ENCODE results near the gene COMT. TPM values are rescaled to one million over a fixed set of nuclear protein-coding genes. Genes with fewer than 3 reads are reported as not detected.

COMT gene
- total RNA-seq, 1 experiment from 2014 or later, result 96.0 TPM

- TF ChIP-seq, protein P1, sequence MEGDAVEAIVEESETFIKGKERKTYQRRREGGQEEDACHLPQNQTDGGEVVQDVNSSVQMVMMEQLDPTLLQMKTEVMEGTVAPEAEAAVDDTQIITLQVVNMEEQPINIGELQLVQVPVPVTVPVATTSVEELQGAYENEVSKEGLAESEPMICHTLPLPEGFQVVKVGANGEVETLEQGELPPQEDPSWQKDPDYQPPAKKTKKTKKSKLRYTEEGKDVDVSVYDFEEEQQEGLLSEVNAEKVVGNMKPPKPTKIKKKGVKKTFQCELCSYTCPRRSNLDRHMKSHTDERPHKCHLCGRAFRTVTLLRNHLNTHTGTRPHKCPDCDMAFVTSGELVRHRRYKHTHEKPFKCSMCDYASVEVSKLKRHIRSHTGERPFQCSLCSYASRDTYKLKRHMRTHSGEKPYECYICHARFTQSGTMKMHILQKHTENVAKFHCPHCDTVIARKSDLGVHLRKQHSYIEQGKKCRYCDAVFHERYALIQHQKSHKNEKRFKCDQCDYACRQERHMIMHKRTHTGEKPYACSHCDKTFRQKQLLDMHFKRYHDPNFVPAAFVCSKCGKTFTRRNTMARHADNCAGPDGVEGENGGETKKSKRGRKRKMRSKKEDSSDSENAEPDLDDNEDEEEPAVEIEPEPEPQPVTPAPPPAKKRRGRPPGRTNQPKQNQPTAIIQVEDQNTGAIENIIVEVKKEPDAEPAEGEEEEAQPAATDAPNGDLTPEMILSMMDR (IDR thresholded peaks at IDR 0.05; ENCODE audit: insufficient read depth in 1 of 2, low read depth in 1 of 2, low read length in 1 of 2, severe bottlenecking in 1 of 2, unreplicated experiment in 1 of 2), result no peak
- Histone ChIP-seq H3K9me3 (no peaks in the 10 kb centered on the region), H3K36me3 (ENCODE audit: control insufficient read depth, insufficient read depth, low read length) (no peaks in the 10 kb centered on the region), H3K27me3 (replicated peaks; ENCODE audit: control insufficient read depth, insufficient read depth, low read length) (no peaks in the 10 kb centered on the region), H3K4me3 (ENCODE audit: low read depth, low read length) (no peak overlapping the region), H3K4me1 (peaks cover 5% of the 10 kb centered on the region)
- POLR2A ChIA-PET, result no interaction called here
- intact Hi-C loops (cut with micrococcal nuclease; ENCODE audit: unreplicated experiment), result no loop called here
- Mint-ChIP-seq H3K36me3 (ENCODE audit: insufficient read depth, unreplicated experiment) (no peaks in the 10 kb centered on the region), H3K9me3 (ENCODE audit: unreplicated experiment) (no peaks in the 10 kb centered on the region), H3K27me3 (ENCODE audit: insufficient read depth, unreplicated experiment) (no peaks in the 10 kb centered on the region), H3K27ac (ENCODE audit: unreplicated experiment) (no peak overlapping the region), H3K4me1 (ENCODE audit: low read depth, unreplicated experiment) (no peaks in the 10 kb centered on the region), H3K4me3 (ENCODE audit: unreplicated experiment) (no peak overlapping the region)
- CTCF ChIA-PET, result interaction anchor here (2.2 kb wide), 1 partner anchor 41 kb away, joined by 17 read pairs; no protein-coding TSS in a partner anchor
- BruUV-seq (replicated peaks), result no TSS peak
- no peak for DNase-seq
Measured at GRCh38 chr22:20011993-20012740, 70.6 kb downstream of the COMT start.

GRCh38 chr22:20012741-20013331 is 71.3 kb downstream of the COMT start:
- H3K36me3 ChIP-seq (ENCODE audit: control insufficient read depth, insufficient read depth, low read length), result no peaks in the 10 kb centered on the region
- intact Hi-C loops (cut with micrococcal nuclease; ENCODE audit: unreplicated experiment), result no loop called here
- no peaks in the 10 kb centered on the region for H3K4me1 Mint-ChIP-seq (ENCODE audit: low read depth, unreplicated experiment)
- H3K4me1 ChIP-seq, result peaks cover 11% of the 10 kb centered on the region
- TF ChIP-seq, protein P1 (IDR thresholded peaks at IDR 0.05; ENCODE audit: insufficient read depth in 1 of 2, low read depth in 1 of 2, low read length in 1 of 2, severe bottlenecking in 1 of 2, unreplicated experiment in 1 of 2), result no peak
- no peaks in the 10 kb centered on the region for H3K36me3 Mint-ChIP-seq (ENCODE audit: insufficient read depth, unreplicated experiment)
- H3K27me3 ChIP-seq (replicated peaks; ENCODE audit: control insufficient read depth, insufficient read depth, low read length), result no peaks in the 10 kb centered on the region
- no peaks in the 10 kb centered on the region for H3K9me3 ChIP-seq
- no peak for DNase-seq
- H3K27me3 Mint-ChIP-seq (ENCODE audit: insufficient read depth, unreplicated experiment), result no peaks in the 10 kb centered on the region
- ChIA-PET CTCF (interaction anchor here (1.0 to 2.2 kb wide), 4 partner anchors 12 to 59 kb away, joined by 4 to 17 read pairs (median 4); no protein-coding TSS in a partner anchor), POLR2A (no interaction called here)
- BruUV-seq (replicated peaks), result no TSS peak
- no peak overlapping the region for H3K27ac Mint-ChIP-seq (ENCODE audit: unreplicated experiment)
- no peak overlapping the region for H3K4me3 ChIP-seq (ENCODE audit: low read depth, low read length)
- no peak overlapping the region for H3K4me3 Mint-ChIP-seq (ENCODE audit: unreplicated experiment)
- H3K9me3 Mint-ChIP-seq (ENCODE audit: unreplicated experiment), result no peaks in the 10 kb centered on the region

DNA sequence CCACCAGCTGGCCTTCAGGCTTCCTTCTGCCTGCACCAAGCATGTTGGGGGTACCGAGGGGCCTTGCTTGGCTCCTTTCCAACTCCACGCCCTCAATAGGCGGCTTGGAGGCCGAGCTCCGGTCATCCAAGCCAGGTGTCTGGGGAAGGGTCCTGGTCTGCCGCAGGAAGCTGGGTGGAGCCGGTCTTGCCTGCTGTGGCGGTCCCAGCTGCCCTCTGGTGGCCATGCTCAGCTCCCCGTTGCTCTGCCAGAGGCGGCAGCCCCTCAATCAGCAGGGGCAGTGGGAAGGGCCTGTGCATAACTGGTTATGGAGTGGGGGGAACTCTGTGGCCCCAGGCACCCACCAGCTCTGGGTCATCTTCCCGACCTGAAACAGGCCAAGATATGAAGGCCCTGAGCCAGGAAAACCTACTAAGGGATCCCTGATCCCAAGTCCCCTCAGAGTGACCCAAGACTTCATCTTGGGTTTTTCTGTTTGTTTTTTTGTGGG is 71.9 kb downstream of the COMT start:
- Mint-ChIP-seq H3K27ac (ENCODE audit: unreplicated experiment) (no peak overlapping the region), H3K27me3 (ENCODE audit: insufficient read depth, unreplicated experiment) (no peaks in the 10 kb centered on the region), H3K4me1 (ENCODE audit: low read depth, unreplicated experiment) (no peaks in the 10 kb centered on the region), H3K36me3 (ENCODE audit: insufficient read depth, unreplicated experiment) (no peaks in the 10 kb centered on the region), H3K9me3 (ENCODE audit: unreplicated experiment) (no peaks in the 10 kb centered on the region), H3K4me3 (ENCODE audit: unreplicated experiment) (no peak overlapping the region)
- TF ChIP-seq, protein P1 (IDR thresholded peaks at IDR 0.05; ENCODE audit: insufficient read depth in 1 of 2, low read depth in 1 of 2, low read length in 1 of 2, severe bottlenecking in 1 of 2, unreplicated experiment in 1 of 2), result peak; percentile 42 to 62
- no peak overlapping the region for H3K4me3 ChIP-seq (ENCODE audit: low read depth, low read length)
- no peaks in the 10 kb centered on the region for H3K27me3 ChIP-seq (replicated peaks; ENCODE audit: control insufficient read depth, insufficient read depth, low read length)
- no peaks in the 10 kb centered on the region for H3K9me3 ChIP-seq
- no peaks in the 10 kb centered on the region for H3K36me3 ChIP-seq (ENCODE audit: control insufficient read depth, insufficient read depth, low read length)
- no TSS peak for BruUV-seq (replicated peaks)
- peaks cover 11% of the 10 kb centered on the region for H3K4me1 ChIP-seq
- intact Hi-C loops (cut with micrococcal nuclease; ENCODE audit: unreplicated experiment), result no loop called here
- CTCF ChIA-PET, result interaction anchor here (0.5 to 2.2 kb wide), 5 partner anchors 11 to 98 kb away, joined by 4 to 17 read pairs (median 5); no protein-coding TSS in a partner anchor
- POLR2A ChIA-PET, result interaction anchor here (0.6 kb wide), 1 partner anchor 24 kb away, joined by 3 read pairs; no protein-coding TSS in a partner anchor
- DNase-seq, result peak; percentile 58

Measured in Caco-2 (cell line).